Measurements from ENCODE around the gene DAB1.

Gene DAB1

GRCh38 chr1:56983484-56983883 lies 440.4 kb downstream of the DAB1 start:
- no peaks in the 10 kb centered on the region for H3K9me3 ChIP-seq (ENCODE audit: severe bottlenecking)
- no peaks in the 10 kb centered on the region for H3K4me1 ChIP-seq (ENCODE audit: insufficient read depth, poor library complexity, severe bottlenecking)
- no peaks in the 10 kb centered on the region for H3K36me3 ChIP-seq (ENCODE audit: low read depth)
- TF ChIP-seq, protein P1, sequence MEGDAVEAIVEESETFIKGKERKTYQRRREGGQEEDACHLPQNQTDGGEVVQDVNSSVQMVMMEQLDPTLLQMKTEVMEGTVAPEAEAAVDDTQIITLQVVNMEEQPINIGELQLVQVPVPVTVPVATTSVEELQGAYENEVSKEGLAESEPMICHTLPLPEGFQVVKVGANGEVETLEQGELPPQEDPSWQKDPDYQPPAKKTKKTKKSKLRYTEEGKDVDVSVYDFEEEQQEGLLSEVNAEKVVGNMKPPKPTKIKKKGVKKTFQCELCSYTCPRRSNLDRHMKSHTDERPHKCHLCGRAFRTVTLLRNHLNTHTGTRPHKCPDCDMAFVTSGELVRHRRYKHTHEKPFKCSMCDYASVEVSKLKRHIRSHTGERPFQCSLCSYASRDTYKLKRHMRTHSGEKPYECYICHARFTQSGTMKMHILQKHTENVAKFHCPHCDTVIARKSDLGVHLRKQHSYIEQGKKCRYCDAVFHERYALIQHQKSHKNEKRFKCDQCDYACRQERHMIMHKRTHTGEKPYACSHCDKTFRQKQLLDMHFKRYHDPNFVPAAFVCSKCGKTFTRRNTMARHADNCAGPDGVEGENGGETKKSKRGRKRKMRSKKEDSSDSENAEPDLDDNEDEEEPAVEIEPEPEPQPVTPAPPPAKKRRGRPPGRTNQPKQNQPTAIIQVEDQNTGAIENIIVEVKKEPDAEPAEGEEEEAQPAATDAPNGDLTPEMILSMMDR (IDR thresholded peaks at IDR 0.05; ENCODE audit: poor library complexity, severe bottlenecking), result no peak
- no peak overlapping the region for H3K27ac ChIP-seq (ENCODE audit: poor library complexity, severe bottlenecking)
- ATAC-seq (ENCODE audit: low read depth), result no peak
- peaks cover 7% of the 10 kb centered on the region for H3K27me3 ChIP-seq (ENCODE audit: insufficient read depth, poor library complexity, severe bottlenecking)
- DNase-seq (ENCODE audit: low spot score), result no peak
- no peak overlapping the region for H3K4me3 ChIP-seq (ENCODE audit: severe bottlenecking)

DNA sequence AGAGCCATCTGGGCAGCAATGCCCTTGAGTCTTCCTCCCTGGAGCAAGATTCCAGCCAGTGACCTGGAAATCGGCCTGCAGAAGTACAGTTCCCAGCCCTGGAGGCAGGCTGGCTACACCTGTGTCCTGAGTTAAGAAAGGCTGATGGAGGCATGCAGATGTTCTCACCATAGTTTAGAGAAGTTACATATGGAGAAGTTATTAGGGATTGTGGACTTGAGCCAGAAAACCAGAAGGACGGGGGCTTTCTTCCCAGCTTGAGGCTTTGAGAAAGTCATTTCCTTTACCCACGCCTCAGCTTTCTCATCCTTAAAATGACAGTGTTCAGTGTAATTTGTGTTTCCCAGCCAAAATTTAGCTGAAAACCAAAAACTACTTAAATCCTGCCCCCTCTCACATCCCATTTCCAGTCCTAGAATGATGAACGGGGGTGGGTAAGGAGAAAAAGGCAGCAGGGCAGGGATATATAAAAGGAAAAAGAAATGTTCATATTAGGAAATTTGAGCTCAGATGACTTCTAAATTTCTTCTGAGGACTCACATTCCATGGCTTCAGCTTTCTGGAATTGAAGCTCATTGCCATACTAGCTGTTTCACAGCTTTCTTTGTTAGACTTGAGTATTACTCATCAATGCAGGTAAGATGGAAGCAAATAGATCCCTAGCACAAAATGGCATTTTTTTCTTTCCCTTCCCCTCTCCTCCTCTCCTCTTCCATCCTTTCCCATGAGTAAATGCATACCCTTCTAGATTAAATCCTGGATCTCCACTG lies 443.7 kb downstream of the DAB1 start:
- DNase-seq (ENCODE audit: low spot score) (no peak), ATAC-seq (ENCODE audit: low read depth) (no peak)
- H3K27me3 ChIP-seq (ENCODE audit: insufficient read depth, poor library complexity, severe bottlenecking), result no peaks in the 10 kb centered on the region
- H3K36me3 ChIP-seq (ENCODE audit: low read depth), result no peaks in the 10 kb centered on the region
- TF ChIP-seq, protein P1 (IDR thresholded peaks at IDR 0.05; ENCODE audit: poor library complexity, severe bottlenecking), result no peak
- no peak overlapping the region for H3K4me3 ChIP-seq (ENCODE audit: severe bottlenecking)
- no peaks in the 10 kb centered on the region for H3K4me1 ChIP-seq (ENCODE audit: insufficient read depth, poor library complexity, severe bottlenecking)
- no peaks in the 10 kb centered on the region for H3K9me3 ChIP-seq (ENCODE audit: severe bottlenecking)
- no peak overlapping the region for H3K27ac ChIP-seq (ENCODE audit: poor library complexity, severe bottlenecking)

DNA sequence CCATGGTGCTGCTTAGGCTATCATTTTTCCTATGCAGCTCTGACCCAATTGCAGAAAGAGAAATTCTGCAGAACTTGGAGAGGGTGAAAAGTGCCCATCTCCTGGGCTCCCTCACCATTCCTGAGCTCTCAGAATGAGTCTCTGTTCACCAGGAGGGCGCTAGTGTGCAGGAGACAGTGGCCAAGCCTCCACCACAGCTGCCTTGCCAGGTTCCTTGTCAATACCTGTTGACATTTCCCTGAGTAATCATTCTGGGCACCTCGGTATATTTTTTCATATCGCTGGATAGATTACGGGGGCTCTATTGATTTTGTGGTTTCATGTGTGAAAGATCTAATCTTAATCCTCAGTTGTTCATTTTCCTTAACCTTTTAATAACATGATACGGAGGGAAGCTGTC lies 445.0 kb downstream of the DAB1 start:
- no peaks in the 10 kb centered on the region for H3K36me3 ChIP-seq (ENCODE audit: low read depth)
- H3K4me1 ChIP-seq (ENCODE audit: insufficient read depth, poor library complexity, severe bottlenecking), result no peaks in the 10 kb centered on the region
- no peak for DNase-seq (ENCODE audit: low spot score)
- TF ChIP-seq, protein P1 (IDR thresholded peaks at IDR 0.05; ENCODE audit: poor library complexity, severe bottlenecking), result no peak
- ATAC-seq (ENCODE audit: low read depth), result no peak
- no peak overlapping the region for H3K27ac ChIP-seq (ENCODE audit: poor library complexity, severe bottlenecking)
- H3K4me3 ChIP-seq (ENCODE audit: severe bottlenecking), result no peak overlapping the region
- H3K27me3 ChIP-seq (ENCODE audit: insufficient read depth, poor library complexity, severe bottlenecking), result no peaks in the 10 kb centered on the region
- no peaks in the 10 kb centered on the region for H3K9me3 ChIP-seq (ENCODE audit: severe bottlenecking)

DNA sequence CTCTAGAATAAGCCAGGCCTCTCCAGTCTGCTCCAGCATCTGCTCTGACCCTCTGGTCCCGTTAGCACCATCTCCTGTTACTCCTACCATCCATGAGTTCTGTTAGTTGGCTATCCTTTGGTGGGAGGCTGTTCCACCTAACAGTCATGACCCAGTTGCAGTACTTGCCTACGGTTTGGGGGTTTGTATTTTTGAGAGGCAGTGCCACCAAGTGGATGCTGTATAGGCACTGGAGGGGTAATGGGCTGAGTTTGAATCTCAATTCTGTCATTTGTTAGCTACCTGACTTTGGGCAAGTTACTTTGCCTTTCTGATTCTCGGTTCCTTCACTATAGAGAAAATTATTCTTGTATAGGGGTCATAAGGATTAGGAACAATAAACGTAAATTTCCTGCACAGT lies 445.9 kb downstream of the DAB1 start:
- H3K4me1 ChIP-seq (ENCODE audit: insufficient read depth, poor library complexity, severe bottlenecking), result no peaks in the 10 kb centered on the region
- DNase-seq (ENCODE audit: low spot score), result no peak
- no peaks in the 10 kb centered on the region for H3K27me3 ChIP-seq (ENCODE audit: insufficient read depth, poor library complexity, severe bottlenecking)
- no peak for ATAC-seq (ENCODE audit: low read depth)
- H3K9me3 ChIP-seq (ENCODE audit: severe bottlenecking), result no peaks in the 10 kb centered on the region
- H3K4me3 ChIP-seq (ENCODE audit: severe bottlenecking), result no peak overlapping the region
- TF ChIP-seq, protein P1 (IDR thresholded peaks at IDR 0.05; ENCODE audit: poor library complexity, severe bottlenecking), result no peak
- no peaks in the 10 kb centered on the region for H3K36me3 ChIP-seq (ENCODE audit: low read depth)
- no peak overlapping the region for H3K27ac ChIP-seq (ENCODE audit: poor library complexity, severe bottlenecking)

GRCh38 chr1:56975446-56975845 lies 448.4 kb downstream of the DAB1 start:
- Histone ChIP-seq H3K27me3 (ENCODE audit: insufficient read depth, poor library complexity, severe bottlenecking) (no peaks in the 10 kb centered on the region), H3K9me3 (ENCODE audit: severe bottlenecking) (no peaks in the 10 kb centered on the region), H3K36me3 (ENCODE audit: low read depth) (no peaks in the 10 kb centered on the region), H3K4me3 (ENCODE audit: severe bottlenecking) (no peak overlapping the region), H3K4me1 (ENCODE audit: insufficient read depth, poor library complexity, severe bottlenecking) (no peaks in the 10 kb centered on the region), H3K27ac (ENCODE audit: poor library complexity, severe bottlenecking) (no peak overlapping the region)
- ATAC-seq (ENCODE audit: low read depth) (no peak), DNase-seq (ENCODE audit: low spot score) (no peak)
- TF ChIP-seq, protein P1 (IDR thresholded peaks at IDR 0.05; ENCODE audit: poor library complexity, severe bottlenecking), result no peak
